Muscle of leg (tissue), 16 donors: ENCODE results near the gene BIN1. TPM values are rescaled to one million over a fixed set of nuclear protein-coding genes. Genes with fewer than 3 reads are reported as not detected.
A peak's percentile ranks its signal among the peaks of the same experiment; 100 is the strongest.

Source experiments
- DNase-seq: peaks from one replicate; pipeline ENCODE4 v3.0.0; 2013
- H3K27ac ChIP-seq: one replicate; pipeline ENCODE4 v1.5.1; 2013; ENCODE audit warnings: mild to moderate bottlenecking, low read length, control low read depth
- H3K27me3 ChIP-seq: one replicate; pipeline ENCODE4 v1.6.1; 2013; ENCODE audit warnings: low read length; ENCODE audit not compliant: control insufficient read depth, insufficient read depth
- H3K36me3 ChIP-seq: one replicate; pipeline ENCODE4 v1.6.1; 2013; ENCODE audit warnings: low read length; ENCODE audit not compliant: control insufficient read depth, insufficient read depth
- H3K4me1 ChIP-seq: one replicate; pipeline ENCODE4 v1.6.1; 2013; ENCODE audit warnings: low read length; ENCODE audit not compliant: control insufficient read depth, insufficient read depth
- H3K4me3 ChIP-seq: one replicate; pipeline ENCODE4 v1.5.1; 2013; ENCODE audit warnings: low read length, control low read depth
- H3K9me3 ChIP-seq: replicated peaks from 2 replicates; pipeline ENCODE4 v1.6.1; 2013; ENCODE audit warnings: low read depth, low read length; ENCODE audit not compliant: control insufficient read depth
- WGBS: methylation state at CpG from one replicate; pipeline ENCODE4 v1.1.5; 2013; ENCODE audit warnings: missing lambda C conversion rate; ENCODE audit not compliant: insufficient coverage; 5-methylcytosine and 5-hydroxymethylcytosine counted together
- long read RNA-seq, 11 donors: transcript quantifications; one replicate each; lab custom pipeline, GENCODE V29; 2026
- polyA plus RNA-seq, 8 donors: library from polyadenylated mRNA; unstranded; fragments of 120-200 nt; gene quantifications; one replicate each; pipeline versions ENCODE4 v1.2.1 to v1.2.3, GENCODE V29; 2013; ENCODE audit warnings: inconsistent platforms in 1 of 8, low replicate concordance in 1 of 8; ENCODE audit not compliant: insufficient read length in 8 of 8, insufficient read depth in 1 of 8
- total RNA-seq: library from RNA; stranded (reverse); fragments of 120-200 nt; gene quantifications from one replicate; pipeline ENCODE4 v1.2.4, GENCODE V29; 2013

The BIN1 gene, protein sequence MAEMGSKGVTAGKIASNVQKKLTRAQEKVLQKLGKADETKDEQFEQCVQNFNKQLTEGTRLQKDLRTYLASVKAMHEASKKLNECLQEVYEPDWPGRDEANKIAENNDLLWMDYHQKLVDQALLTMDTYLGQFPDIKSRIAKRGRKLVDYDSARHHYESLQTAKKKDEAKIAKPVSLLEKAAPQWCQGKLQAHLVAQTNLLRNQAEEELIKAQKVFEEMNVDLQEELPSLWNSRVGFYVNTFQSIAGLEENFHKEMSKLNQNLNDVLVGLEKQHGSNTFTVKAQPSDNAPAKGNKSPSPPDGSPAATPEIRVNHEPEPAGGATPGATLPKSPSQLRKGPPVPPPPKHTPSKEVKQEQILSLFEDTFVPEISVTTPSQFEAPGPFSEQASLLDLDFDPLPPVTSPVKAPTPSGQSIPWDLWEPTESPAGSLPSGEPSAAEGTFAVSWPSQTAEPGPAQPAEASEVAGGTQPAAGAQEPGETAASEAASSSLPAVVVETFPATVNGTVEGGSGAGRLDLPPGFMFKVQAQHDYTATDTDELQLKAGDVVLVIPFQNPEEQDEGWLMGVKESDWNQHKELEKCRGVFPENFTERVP
- total RNA-seq (725 TPM), polyA plus RNA-seq (100 to 1,000 TPM; 556 to 946 (median 849) TPM)
- long read RNA-seq, donor 1, transcript BIN1-211 (14 exons, 2,143 nt): minor isoform, 16 of 117 reads
- long read RNA-seq, donor 1, transcript BIN1-208 (14 exons, 1,832 nt): minor isoform, 5 of 117 reads
- long read RNA-seq, donor 1, transcript BIN1-206 (15 exons, 2,209 nt): major isoform, 39 of 117 reads
- long read RNA-seq, donor 1, transcript BIN1-209 (15 exons, 2,293 nt): minor isoform, 7 of 117 reads
- long read RNA-seq, donor 1, partial matches to known transcripts: 46 of 117 reads
- long read RNA-seq, donor 1, other reads (novel, unspliced or antisense): 0 of 117 reads
- long read RNA-seq, donor 2, partial matches to known transcripts: 24 of 34 reads
- long read RNA-seq, donor 2, other reads (novel, unspliced or antisense): 0 of 34 reads
- long read RNA-seq, donor 3, full-length matches to known transcripts: 272 of 554 reads
- long read RNA-seq, donor 3, partial matches to known transcripts: 255 of 554 reads
- long read RNA-seq, donor 3, other reads (novel, unspliced or antisense): 27 of 554 reads
- long read RNA-seq, donor 4, full-length matches to known transcripts: 104 of 276 reads
- long read RNA-seq, donor 4, partial matches to known transcripts: 163 of 276 reads
- long read RNA-seq, donor 4, other reads (novel, unspliced or antisense): 9 of 276 reads
- long read RNA-seq, donor 5, full-length matches to known transcripts: 204 of 518 reads
- long read RNA-seq, donor 5, partial matches to known transcripts: 277 of 518 reads
- long read RNA-seq, donor 5, other reads (novel, unspliced or antisense): 37 of 518 reads
- long read RNA-seq, donor 6, full-length matches to known transcripts: 313 of 688 reads
- long read RNA-seq, donor 6, partial matches to known transcripts: 304 of 688 reads
- long read RNA-seq, donor 6, other reads (novel, unspliced or antisense): 71 of 688 reads
- long read RNA-seq, donor 7, full-length matches to known transcripts: 149 of 301 reads
- long read RNA-seq, donor 7, partial matches to known transcripts: 145 of 301 reads
- long read RNA-seq, donor 7, other reads (novel, unspliced or antisense): 7 of 301 reads
- long read RNA-seq, donor 8, full-length matches to known transcripts: 21 of 85 reads
- long read RNA-seq, donor 8, partial matches to known transcripts: 59 of 85 reads
- long read RNA-seq, donor 8, other reads (novel, unspliced or antisense): 5 of 85 reads
- long read RNA-seq, donor 9, full-length matches to known transcripts: 94 of 245 reads
- long read RNA-seq, donor 9, partial matches to known transcripts: 138 of 245 reads
- long read RNA-seq, donor 9, other reads (novel, unspliced or antisense): 13 of 245 reads
- long read RNA-seq, donor 10, full-length matches to known transcripts: 101 of 204 reads
- long read RNA-seq, donor 10, partial matches to known transcripts: 92 of 204 reads
- long read RNA-seq, donor 10, other reads (novel, unspliced or antisense): 11 of 204 reads
- long read RNA-seq, donor 11, transcript BIN1-208 (14 exons, 1,832 nt): minor isoform, 15 of 236 reads
- long read RNA-seq, donor 11, transcript BIN1-211 (14 exons, 2,143 nt): minor isoform, 21 of 236 reads
- long read RNA-seq, donor 11, transcript BIN1-209 (15 exons, 2,293 nt): minor isoform, 14 of 236 reads
- long read RNA-seq, donor 11, transcript BIN1-206 (15 exons, 2,209 nt): major isoform, 70 of 236 reads
- long read RNA-seq, donor 11, partial matches to known transcripts: 99 of 236 reads
- long read RNA-seq, donor 11, other reads (novel, unspliced or antisense): 8 of 236 reads

DNA sequence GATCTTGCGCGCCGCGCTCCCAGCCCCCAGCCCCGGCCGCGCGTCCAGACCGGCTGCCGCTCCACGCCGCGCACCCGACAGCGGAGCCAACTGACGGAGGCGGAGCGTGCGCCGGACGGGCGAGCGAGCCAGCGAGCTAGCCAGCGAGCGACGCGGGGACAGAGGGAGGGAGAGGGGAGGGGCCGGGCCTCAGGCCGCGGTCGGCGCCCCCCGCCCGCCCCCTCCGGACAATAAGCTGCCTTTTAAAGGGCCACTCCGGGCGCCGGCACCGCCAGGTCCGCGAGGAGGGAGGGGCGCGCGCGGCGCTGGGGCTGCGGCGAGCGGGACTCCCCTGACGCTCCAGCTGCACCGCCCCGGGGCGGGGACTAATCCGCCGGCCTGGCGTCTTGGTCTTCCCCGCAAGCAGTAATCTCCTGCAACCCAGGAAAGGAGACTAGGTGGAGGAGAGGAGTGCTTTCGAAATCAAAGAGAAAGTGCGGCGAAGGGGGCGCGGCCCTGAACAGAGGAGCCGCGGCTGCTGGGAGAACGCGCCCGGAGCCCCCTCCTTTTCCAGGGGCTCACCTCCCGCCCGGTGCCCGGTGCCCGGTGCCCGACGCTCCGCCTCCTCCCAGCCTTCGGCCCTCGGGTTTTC is at the start of gene BIN1:
TSS of gene BIN1 (minus strand) at position 164 of the 631 bp plus-strand sequence. CDS start 211 bp downstream, outside the sequence.
- peaks cover 14% of the 10 kb centered on the region for H3K36me3 ChIP-seq
- no peaks in the 10 kb centered on the region for H3K9me3 ChIP-seq
- peaks cover 54% of the 10 kb centered on the region for H3K4me1 ChIP-seq
- peak; percentile 98 for DNase-seq
- H3K27ac ChIP-seq: peak within 1 kb of the TSS; percentile 96
- WGBS: under 1% methylated on average over 58 of the region's 77 CpGs
- H3K4me3 ChIP-seq: peak within 1 kb of the TSS; percentile 98
- no peaks in the 10 kb centered on the region for H3K27me3 ChIP-seq

DNA sequence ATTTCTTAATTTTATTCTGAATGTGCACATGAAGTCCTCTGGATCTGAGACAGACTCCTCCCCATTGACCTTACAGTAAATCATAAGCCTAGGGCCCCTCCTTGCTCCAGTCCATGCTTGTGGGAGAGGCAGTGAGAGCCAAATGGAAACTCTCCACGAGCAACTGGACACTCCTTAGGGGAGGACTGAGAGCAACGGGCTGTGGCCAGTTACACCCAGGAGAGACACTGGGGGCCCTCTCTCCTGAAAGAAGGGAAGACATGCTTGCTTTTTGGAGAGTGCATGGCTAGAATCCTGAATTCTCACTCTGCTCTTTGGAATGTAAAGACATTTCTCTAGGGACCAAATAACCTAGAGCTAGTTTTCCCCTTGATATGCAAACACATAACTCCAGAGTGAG is 49.0 kb upstream of the BIN1 start:
- Histone ChIP-seq H3K4me3 (no peak overlapping the region), H3K27me3 (no peaks in the 10 kb centered on the region), H3K9me3 (peaks cover 7% of the 10 kb centered on the region), H3K36me3 (no peaks in the 10 kb centered on the region), H3K4me1 (peaks cover 36% of the 10 kb centered on the region), H3K27ac (peak overlapping the region; percentile 85)
- DNase-seq: peak; percentile 96
- no CpG with 5 or more reads among the region's 2 CpGs for WGBS

DNA sequence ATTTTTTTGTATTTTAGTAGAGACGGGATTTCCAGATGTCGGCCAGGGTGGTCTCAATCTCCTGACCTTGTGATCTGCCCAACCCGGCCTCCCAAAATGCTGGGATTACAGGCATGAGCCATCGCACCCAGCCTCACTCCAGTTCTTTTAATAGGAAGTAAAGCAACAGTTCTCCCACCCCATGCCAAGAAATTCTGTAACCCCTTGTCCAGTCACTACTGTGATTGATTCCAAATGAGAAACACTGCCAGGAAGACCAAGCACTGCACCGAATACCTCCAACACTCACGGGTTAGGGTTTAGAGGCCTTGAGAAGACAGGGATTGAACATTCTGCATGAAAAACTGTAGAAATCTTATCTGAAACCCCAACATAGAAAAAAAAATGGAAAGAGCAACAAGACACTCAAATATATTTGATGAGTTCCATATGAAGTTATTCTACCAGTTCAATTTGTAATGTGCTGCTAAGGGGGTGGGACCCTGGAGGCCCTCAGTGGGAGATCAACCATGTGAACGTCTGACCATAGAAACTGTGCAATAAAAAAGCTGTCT is 48.2 kb upstream of the BIN1 start:
- peak; percentile 85 for DNase-seq
- WGBS: 12% methylated on average over 4 of the region's 7 CpGs
- Histone ChIP-seq H3K27ac (peak overlapping the region; percentile 85), H3K4me3 (no peak overlapping the region), H3K4me1 (peaks cover 36% of the 10 kb centered on the region), H3K9me3 (peaks cover 11% of the 10 kb centered on the region), H3K36me3 (no peaks in the 10 kb centered on the region), H3K27me3 (no peaks in the 10 kb centered on the region)

DNA sequence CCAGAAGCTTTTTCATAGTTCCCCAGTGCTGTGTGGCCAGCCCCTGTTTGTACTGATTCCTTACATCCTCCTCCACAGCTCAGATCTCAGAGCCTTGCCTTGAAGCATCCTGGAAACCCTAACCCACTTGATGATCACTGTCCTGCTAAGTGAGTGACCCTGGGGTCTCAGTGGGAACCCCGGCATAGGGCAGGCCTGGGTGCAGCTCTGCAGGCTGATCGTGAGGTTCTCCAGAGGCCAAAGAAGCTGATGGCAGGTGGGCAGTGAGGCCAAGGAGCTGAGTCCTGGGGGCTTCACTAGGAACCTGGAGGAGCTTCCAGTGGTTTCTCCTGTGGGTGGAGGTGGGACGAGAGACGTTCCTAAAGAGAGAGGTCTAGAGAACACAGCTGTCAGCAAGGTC is 47.4 kb upstream of the BIN1 start:
- DNase-seq: no peak
- H3K9me3 ChIP-seq: peaks cover 11% of the 10 kb centered on the region
- 69% methylated on average over 2 of the region's 4 CpGs for WGBS
- peaks cover 36% of the 10 kb centered on the region for H3K4me1 ChIP-seq
- H3K36me3 ChIP-seq: no peaks in the 10 kb centered on the region
- H3K4me3 ChIP-seq: no peak overlapping the region
- peak overlapping the region; percentile 85 for H3K27ac ChIP-seq
- no peaks in the 10 kb centered on the region for H3K27me3 ChIP-seq

DNA sequence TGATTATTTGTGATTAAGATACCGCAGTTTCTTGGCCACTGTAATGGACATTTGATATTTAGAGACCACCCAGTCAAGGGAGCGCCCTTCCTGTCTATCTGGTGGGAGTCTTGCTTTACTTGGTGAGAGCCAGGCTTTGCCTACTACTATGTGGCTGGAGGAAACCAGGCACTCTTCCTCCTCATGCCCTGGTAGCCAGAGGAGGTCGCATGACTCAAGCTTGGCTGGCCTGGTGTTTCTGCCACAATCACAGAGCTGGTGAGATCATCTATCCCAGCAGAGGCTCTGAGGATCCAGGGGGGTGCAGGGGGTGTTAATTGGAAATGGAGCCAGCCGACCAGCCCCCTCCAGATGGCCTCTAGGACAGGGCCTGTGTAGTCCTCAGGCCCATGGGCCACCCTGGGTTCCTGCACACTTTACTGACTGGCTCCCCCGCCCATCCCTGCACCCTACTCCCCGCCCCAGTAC is 46.8 kb upstream of the BIN1 start:
- Histone ChIP-seq H3K27ac (peak overlapping the region; percentile 22), H3K4me3 (no peak overlapping the region), H3K9me3 (peaks cover 11% of the 10 kb centered on the region), H3K36me3 (no peaks in the 10 kb centered on the region), H3K27me3 (no peaks in the 10 kb centered on the region), H3K4me1 (peaks cover 36% of the 10 kb centered on the region)
- 89% methylated on average over 1 of the region's 6 CpGs for WGBS
- DNase-seq: no peak

DNA sequence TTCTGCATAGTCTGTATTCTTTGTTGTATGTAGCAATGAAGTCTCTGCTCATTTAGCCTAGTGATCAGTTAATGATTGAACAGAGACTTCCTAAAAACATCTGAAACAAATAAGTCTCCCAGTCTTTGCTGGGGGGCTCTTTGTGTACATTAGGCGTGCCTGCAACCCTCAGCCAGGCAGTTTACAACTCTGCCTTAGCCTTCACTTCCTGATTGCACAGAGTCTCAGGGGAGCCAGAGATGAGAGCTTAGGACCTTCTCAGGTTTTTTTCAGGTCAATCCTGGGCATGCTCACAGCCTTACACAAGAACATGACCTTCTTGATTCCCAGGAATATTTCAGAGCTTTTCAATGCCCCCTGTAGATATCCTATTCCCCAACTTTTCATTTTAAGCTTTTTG is 44.0 kb upstream of the BIN1 start:
- Histone ChIP-seq H3K27me3 (no peaks in the 10 kb centered on the region), H3K27ac (no peak overlapping the region), H3K9me3 (peaks cover 9% of the 10 kb centered on the region), H3K4me3 (no peak overlapping the region), H3K36me3 (no peaks in the 10 kb centered on the region), H3K4me1 (peaks cover 34% of the 10 kb centered on the region)
- no peak for DNase-seq
- 75% methylated on average over 1 of the region's 1 CpG for WGBS

DNA sequence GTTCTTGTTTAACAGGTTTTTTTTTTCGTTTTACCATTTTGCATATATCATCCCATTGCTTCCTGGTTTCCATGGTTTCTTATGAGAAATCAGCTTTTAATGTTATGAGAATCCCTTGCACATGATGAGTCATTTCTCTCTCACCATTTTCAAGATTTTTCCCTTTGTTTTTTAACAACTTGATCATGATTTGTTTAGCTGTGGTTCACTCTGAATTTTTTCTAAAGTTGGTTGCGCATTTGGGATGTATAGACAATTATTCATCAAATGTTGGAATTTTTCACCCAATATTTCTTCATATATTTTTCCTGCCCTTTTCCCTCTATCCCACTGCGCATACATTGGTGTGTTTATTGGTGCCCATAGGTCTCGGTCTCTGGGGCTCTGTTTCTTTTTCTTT is 42.4 kb upstream of the BIN1 start:
- Histone ChIP-seq H3K4me1 (peaks cover 34% of the 10 kb centered on the region), H3K27me3 (no peaks in the 10 kb centered on the region), H3K27ac (no peak overlapping the region), H3K9me3 (peaks cover 9% of the 10 kb centered on the region), H3K4me3 (no peak overlapping the region), H3K36me3 (no peaks in the 10 kb centered on the region)
- DNase-seq: no peak
- WGBS: no CpG with 5 or more reads among the region's 4 CpGs
